GM19035 (cell line): Measurements from ENCODE around the gene PTGIR.

Source experiments
- ATAC-seq: cut with Tn5 transposase; IDR thresholded peaks from one replicate; pipeline ENCODE4 v1.9.1; 2021; ENCODE audit not compliant: unreplicated experiment

PTGIR gene

DNA sequence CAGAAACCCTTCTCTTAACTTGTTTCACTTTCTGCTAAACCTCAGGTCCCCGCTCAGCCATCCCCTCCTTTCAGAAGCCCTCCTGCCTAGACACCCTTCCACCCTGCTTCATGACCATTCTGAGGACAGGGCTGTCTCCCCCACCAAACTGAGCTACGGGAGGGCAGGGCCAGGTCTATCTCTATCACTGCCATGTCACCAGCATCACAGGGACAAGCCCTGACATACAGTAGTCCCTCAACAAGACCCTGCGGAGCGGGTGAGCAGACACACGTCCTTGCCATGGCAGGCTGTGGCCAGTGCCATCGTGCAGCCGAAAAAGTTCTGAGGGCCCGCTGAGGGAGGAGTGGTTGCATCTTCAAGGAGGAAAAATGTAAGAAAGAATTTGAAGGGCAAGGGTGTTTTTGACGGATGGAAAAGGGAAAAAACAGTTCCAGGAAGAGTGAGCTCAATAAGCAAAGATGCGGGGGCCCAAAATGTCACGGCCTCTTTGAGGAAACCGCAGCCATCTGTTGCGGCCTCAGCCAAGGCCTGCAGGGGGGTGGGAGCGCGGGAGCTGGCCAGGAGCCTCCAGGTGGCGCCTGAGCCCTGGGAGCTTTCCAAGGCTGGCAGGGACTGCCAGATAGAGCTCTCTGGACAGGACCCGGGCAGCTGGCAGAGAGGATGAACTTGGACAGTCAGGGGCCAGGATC lies 8.1 kb downstream of the PTGIR start:
- ATAC-seq: no peak

- no peak for ATAC-seq
Observed at GRCh38 chr19:46615966-46616365, 8.9 kb downstream of the PTGIR start.

DNA sequence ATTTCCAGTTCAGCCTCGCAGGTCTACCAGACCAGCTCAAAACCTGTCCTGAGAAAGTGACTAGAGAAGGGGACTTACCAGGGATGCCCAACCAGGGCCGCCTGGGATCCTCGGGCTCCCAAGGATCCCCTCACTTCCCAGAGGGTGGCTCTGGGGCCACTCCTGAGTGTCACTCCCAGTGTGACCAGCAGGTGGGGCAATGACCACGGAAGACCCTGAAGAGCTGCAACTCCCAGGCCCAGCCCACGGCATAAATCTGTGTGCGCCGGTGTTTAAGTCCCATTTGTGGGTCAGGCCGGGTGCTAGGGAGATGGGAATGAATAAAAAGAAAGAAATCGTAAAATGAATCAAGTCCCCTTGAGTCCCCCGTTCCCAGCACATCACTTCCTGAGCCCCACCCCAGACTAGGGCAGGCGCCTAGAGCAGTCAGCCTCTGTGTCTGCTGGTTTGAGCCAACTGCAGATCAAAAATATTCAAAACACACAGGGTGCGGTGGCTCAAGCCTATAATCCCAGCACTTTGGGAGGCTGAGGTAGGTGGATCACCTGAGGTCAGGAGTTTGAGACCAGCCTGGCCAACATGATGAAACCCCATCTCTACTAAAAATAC lies 10.7 kb downstream of the PTGIR start:
- ATAC-seq: no peak

DNA sequence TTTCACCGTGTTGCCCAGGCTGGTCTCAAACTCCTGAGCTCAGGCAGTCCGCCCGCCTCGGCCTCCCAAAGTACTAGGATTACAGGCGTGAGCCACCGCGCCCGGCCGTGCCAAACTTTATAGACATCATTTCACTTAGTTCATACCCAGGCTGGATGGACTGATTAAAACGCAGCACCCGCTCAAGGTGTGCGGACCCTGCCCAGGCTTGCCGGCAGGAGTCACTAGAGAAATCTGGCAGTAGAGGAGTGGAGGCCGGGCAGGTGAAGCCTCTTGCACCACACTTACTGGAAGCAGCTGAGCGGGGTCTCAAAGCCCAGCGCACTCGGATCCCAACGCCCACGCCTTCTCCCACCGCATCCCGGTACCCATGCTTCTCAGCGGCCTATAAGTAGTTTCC lies 11.4 kb downstream of the PTGIR start:
- ATAC-seq: no peak

DNA sequence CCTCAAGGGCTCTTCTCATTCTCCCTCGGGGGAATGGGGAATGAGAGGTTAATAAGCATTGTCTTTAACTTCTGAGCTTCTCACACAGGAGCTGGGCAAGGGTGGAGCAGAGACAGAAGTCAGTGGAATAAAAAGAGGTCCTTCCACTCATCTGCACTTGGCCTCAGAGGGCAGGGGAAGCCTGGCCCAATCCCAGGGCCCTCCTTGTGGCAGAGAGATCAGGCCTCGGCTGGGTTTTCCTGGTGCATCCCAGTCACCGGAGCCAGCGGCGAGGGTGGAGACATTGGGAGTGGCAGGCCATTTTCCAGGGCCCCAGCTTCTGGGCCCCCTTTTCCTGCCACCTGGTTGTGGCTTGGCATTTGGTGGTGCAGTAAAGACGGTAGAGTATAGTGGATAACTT lies 13.1 kb downstream of the PTGIR start:
- ATAC-seq: no peak

GRCh38 chr19:46610851-46611770 lies 13.8 kb downstream of the PTGIR start:
- ATAC-seq: no peak

GRCh38 chr19:46610413-46610775 lies 14.5 kb downstream of the PTGIR start:
- ATAC-seq: no peak

DNA sequence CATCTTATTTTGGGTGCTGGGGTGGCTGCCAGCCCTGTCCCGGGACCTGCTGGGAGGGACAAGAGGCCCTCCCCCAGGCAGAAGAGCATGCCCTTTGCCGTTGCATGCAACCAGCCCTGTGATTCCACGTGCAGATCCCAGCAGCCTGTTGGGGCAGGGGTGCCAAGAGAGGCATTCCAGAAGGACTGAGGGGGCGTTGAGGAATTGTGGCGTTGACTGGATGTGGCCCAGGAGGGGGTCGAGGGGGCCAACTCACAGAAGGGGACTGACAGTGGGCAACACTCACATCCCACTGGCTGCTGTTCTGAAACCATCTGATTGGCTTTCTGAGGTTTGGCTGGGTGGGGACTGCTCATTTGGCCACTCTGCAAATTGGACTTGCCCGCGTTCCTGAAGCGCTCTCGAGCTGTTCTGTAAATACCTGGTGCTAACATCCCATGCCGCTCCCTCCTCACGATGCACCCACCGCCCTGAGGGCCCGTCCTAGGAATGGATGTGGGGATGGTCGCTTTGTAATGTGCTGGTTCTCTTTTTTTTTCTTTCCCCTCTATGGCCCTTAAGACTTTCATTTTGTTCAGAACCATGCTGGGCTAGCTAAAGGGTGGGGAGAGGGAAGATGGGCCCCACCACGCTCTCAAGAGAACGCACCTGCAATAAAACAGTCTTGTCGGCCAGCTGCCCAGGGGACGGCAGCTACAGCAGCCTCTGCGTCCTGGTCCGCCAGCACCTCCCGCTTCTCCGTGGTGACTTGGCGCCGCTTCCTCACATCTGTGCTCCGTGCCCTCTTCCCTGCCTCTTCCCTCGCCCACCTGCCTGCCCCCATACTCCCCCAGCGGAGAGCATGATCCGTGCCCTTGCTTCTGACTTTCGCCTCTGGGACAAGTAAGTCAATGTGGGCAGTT lies 15.1 kb downstream of the PTGIR start:
- ATAC-seq: no peak

GRCh38 chr19:46608581-46609345 lies 16.1 kb downstream of the PTGIR start:
- no peak for ATAC-seq

DNA sequence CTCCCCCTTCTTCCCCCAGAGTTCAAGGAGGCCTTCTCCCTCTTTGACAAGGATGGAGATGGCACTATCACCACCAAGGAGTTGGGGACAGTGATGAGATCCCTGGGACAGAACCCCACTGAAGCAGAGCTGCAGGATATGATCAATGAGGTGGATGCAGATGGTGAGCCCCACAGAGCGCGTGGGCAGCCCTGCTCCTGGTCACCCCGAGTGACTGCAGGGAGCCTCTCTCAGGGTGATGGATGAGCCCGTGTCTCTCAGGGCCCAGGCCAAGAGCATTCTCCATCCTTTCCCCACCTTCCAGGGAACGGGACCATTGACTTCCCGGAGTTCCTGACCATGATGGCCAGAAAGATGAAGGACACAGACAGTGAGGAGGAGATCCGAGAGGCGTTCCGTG lies 16.7 kb downstream of the PTGIR start:
- no peak for ATAC-seq

DNA sequence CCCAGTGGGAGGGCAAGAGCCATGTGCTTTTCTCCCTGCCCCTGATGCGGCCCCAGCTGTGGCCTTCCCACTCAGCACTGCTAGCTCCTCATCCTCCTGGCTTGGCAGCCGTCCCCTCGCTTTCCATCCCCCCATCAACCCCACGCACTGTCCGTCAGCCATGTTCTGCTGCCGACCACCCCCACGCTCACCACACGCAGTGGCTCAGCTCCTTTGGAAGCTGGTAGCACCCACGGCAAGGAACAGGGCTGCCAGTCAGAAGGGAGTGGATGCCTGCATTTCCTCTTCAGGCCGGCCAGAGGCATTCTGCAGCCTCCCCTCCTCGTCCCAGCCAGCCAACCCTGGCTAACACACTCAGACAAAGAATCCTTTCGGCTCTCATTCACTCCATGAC lies 17.4 kb downstream of the PTGIR start:
- no peak for ATAC-seq

DNA sequence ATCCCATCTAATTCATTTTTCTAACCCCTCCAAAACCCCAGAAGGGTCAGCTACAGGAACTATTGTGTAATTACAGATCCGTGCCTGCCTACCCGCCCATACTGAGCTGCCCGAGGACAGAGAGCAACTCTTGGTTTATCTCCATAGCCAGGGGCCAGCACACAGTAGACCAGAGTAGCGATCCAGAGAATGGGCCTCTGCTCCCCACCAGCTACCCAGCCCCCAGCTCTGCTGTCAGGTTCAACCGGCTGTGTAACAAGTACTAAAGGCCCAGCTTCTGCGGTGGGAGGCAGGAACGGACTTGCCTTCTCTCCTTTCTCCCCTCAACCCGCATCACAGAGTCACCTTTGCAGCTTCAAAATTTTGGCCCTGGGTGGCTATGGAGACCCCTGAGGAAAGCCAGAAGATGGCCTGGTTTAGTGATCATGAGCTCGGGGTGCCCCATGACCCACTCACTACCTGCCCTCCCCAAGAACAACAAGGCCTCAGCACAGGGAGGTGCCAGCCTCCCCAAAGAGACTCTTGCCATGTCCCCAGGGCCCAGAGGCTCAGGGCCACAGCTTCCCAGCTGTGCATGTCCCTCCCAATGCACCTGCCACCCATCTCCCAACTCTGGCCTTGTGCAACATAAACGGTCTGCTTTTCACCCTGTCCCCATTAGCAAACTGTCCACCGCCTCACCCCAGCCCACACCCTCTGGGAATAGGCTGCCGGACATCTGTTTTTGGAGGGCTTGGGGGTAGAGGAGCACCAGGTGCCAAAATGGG lies 18.0 kb downstream of the PTGIR start:
- ATAC-seq: no peak

- ATAC-seq: no peak
Observed at GRCh38 chr19:46606019-46606418, 18.9 kb downstream of the PTGIR start.

DNA sequence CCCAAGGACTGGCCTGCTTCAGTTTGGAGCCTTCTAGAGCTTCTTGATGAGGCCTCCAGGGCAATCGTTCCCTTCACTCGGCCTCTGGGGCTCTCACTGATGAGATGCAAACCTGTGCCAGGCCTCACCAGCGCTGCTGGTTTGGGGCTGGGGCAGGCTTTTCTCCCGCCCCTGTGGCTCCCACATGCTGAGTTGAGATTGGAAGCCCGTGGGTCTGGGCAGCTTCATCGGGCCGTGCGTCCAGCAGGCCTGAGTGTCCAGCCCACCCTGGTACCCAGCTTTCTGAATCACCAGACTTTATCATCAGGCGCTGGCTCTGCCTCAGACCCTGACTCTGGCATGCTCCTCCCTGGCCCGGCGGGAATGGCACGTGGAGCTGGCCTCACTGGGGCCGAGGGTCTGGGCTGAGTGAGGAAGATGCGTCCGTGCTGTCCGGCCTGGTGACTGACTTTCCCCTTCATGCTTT lies 19.5 kb downstream of the PTGIR start:
- no peak for ATAC-seq

- no peak for ATAC-seq
Observed at GRCh38 chr19:46604781-46605355, 20.0 kb downstream of the PTGIR start.

GRCh38 chr19:46603752-46604231 lies 21.1 kb downstream of the PTGIR start:
- ATAC-seq: no peak

- ATAC-seq: no peak
Observed at GRCh38 chr19:46603195-46603637, 21.7 kb downstream of the PTGIR start.

- ATAC-seq: no peak
Observed at GRCh38 chr19:46602392-46603194, 22.3 kb downstream of the PTGIR start.
